ENCODE results near the gene PPP6R2.

- TF ChIP-seq CTCF (IDR thresholded peaks at IDR 0.05) (no peak), POLR2A (IDR thresholded peaks at IDR 0.05) (no peak)
Measured at GRCh38 chr22:50435291-50436014, 92.3 kb downstream of the PPP6R2 start.
